Kidney (tissue), 14 donors: ENCODE results near the gene CGN. TPM values are rescaled to one million over a fixed set of nuclear protein-coding genes. Genes with fewer than 3 reads are reported as not detected.
A peak's percentile ranks its signal among the peaks of the same experiment; 100 is the strongest.

Source experiments
- DNase-seq, 5 donors: peaks; one replicate each; pipeline ENCODE4 v3.0.0-alpha.2; 2013 to 2020
- FAIRE-seq: peaks from 2 replicates; lab custom pipeline; 2012; peaks lifted over from hg19 to GRCh38; lab: Jason Lieb, UNC
- H3K27ac ChIP-seq, 2 donors: one replicate each; pipeline ENCODE4 v1.7.0; 2013; ENCODE audit warnings: low read depth in 2 of 2, low read length in 2 of 2, inconsistent platforms in 1 of 2
- H3K27me3 ChIP-seq: one replicate; pipeline ENCODE4 v1.7.1; 2013; ENCODE audit warnings: low read length, inconsistent platforms; ENCODE audit not compliant: control insufficient read depth, insufficient read depth
- H3K36me3 ChIP-seq, 3 donors: one replicate each; pipeline versions ENCODE4 v1.7.0 to v1.7.1; 2013; ENCODE audit warnings: low read length in 3 of 3, control low read depth in 1 of 3, inconsistent platforms in 1 of 3; ENCODE audit not compliant: insufficient read depth in 3 of 3, control insufficient read depth in 2 of 3
- H3K4me1 ChIP-seq, 3 donors: one replicate each; pipeline versions ENCODE4 v1.7.0 to v1.7.1; 2013; ENCODE audit warnings: low read length in 3 of 3, inconsistent platforms in 1 of 3, low read depth in 1 of 3; ENCODE audit not compliant: control insufficient read depth in 2 of 3, insufficient read depth in 2 of 3
- H3K4me3 ChIP-seq, 3 donors: one replicate each; pipeline versions ENCODE4 v1.7.0 to v1.8.1; 2013; ENCODE audit warnings: low read length in 3 of 3, control low read depth in 1 of 3, inconsistent platforms in 1 of 3
- H3K9ac ChIP-seq, 3 donors: one replicate each; pipeline versions ENCODE4 v1.7.0 to v1.7.1; 2013; ENCODE audit warnings: low read length in 3 of 3, control low read depth in 1 of 3, inconsistent platforms in 1 of 3
- H3K9me3 ChIP-seq, 3 donors: one replicate each; pipeline versions ENCODE4 v1.7.0 to v1.7.1; 2013; ENCODE audit warnings: low read length in 3 of 3, control low read depth in 1 of 3, inconsistent platforms in 1 of 3; ENCODE audit not compliant: control insufficient read depth in 2 of 3, insufficient read depth in 1 of 3
- intact Hi-C: fragments of 100-400 bp; cut with DNase I; formaldehyde crosslinking; loops from one replicate; pipeline ENCODE4 v1.11.1; 2022
- polyA plus RNA-seq: library from polyadenylated mRNA; stranded (reverse); fragments of 350-450 nt; fragmentation: Illumina TruSeq; extraction: RNeasy Lipid Tissue Mini Kit (QIAGEN cat#74804); gene quantifications from one replicate; pipeline ENCODE4 v1.2.3, GENCODE V29; 2014; ENCODE audit warnings: low read depth, low replicate concordance; ENCODE audit not compliant: insufficient read depth
- total RNA-seq: library from RNA; stranded (reverse); fragmentation: NEBNext Ultra II Directional; extraction: Animal tissue kit (Norgen Biotek cat#: 25700); gene quantifications from one replicate; pipeline ENCODE4 v1.2.1, GENCODE V29; 2021
- TF ChIP-seq, protein P1 (sequence below): IDR thresholded peaks from 3 replicates; pipeline ENCODE4 v1.5.1; 2012; ENCODE audit warnings: mild to moderate bottlenecking, moderate library complexity, borderline replicate concordance; ENCODE audit not compliant: insufficient read depth; ENCODE audit errors: extremely low read depth
- donor health status: control.
- donor health status: control.
- donor health status: control.
- donor health status: control.
- donor health status: control.
- donor health status: DM: yes; HTN: yes; CAD: no.
- donor health status: Normal renal cell carcinoma (clear cell type).

CGN gene
- total and polyA plus RNA-seq, 2 donors from 2014 or later = 24.0 to 41.6 TPM

DNA sequence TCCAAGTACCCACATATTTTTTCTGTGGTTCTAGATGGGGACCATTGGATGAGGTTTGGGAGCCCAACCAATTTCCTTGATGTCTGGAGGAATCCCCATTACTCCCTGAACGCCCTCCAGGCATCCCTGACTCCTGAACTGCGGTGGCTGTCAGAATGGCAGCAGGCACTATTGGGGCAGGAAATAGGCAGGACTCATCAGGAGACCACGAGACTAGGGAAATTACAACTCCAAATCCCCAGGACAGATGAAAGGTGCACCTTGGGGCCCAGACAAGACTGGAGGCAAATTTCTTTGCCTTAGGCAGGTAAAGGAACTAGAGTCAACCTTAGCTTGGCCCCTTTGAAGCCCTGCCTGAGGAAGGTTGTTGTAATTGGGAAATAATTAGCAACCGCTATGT lies 1.1 kb downstream of the CGN start:
- intact Hi-C loops = no loop called here
- no peaks in the 10 kb centered on the region for H3K9me3 ChIP-seq
- DNase-seq (peak in 2 of 5 donors; percentile 9 to 50), FAIRE-seq (no peak)
- H3K36me3 ChIP-seq = no peaks in the 10 kb centered on the region
- peak overlapping the region in 2 of 3 donors; percentile 67 to 72 for H3K4me3 ChIP-seq
- TF ChIP-seq, protein P1, sequence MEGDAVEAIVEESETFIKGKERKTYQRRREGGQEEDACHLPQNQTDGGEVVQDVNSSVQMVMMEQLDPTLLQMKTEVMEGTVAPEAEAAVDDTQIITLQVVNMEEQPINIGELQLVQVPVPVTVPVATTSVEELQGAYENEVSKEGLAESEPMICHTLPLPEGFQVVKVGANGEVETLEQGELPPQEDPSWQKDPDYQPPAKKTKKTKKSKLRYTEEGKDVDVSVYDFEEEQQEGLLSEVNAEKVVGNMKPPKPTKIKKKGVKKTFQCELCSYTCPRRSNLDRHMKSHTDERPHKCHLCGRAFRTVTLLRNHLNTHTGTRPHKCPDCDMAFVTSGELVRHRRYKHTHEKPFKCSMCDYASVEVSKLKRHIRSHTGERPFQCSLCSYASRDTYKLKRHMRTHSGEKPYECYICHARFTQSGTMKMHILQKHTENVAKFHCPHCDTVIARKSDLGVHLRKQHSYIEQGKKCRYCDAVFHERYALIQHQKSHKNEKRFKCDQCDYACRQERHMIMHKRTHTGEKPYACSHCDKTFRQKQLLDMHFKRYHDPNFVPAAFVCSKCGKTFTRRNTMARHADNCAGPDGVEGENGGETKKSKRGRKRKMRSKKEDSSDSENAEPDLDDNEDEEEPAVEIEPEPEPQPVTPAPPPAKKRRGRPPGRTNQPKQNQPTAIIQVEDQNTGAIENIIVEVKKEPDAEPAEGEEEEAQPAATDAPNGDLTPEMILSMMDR = no peak
- H3K27me3 ChIP-seq = peaks cover 6% of the 10 kb centered on the region
- H3K4me1 ChIP-seq = peaks cover 2 to 32% (median 13%) of the 10 kb centered on the region in 3 donors
- H3K9ac ChIP-seq = peak overlapping the region in 2 of 3 donors; percentile 81 to 89
- H3K27ac ChIP-seq = peak overlapping the region; percentile 80 to 86

DNA sequence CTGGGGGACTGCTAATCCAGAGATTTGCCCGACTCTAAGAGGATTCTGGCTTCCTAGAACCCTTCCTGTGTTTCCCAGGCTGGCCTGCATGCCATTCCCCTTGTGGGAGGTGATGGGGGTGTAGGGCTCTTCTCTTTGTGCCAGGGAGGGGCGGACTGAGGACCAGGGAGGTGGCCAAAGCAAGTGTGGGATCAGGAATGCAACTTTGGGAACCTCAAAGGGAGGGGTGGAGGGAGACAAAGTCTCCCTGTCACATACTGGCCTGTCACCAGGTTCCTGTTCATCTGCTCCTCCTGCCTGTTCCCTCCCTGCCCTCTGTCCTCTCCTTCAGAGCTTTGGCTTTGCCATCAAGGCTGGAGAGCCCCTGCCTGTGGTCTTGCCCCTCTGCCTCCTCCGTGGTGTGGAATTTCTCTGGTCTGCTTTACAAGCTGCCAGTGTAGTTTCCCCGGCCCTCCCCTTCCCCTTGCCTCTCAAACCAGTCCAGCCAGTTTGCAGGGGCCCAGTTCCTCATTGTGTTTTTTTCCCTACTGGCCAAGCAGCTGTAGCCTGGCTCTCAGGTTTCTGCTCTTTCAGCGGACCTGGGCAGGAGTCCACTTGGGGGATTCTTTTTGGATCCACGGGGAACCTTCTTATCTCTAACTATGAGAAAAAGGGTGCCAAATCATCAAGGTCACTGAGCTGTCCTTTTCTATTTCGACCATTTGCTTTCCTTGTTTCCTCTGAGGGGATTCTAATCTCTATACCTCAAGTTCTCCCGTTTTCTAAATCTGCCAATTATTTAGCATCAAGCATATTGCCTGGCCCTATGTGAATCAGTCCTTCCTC lies 1.8 kb downstream of the CGN start:
- Histone ChIP-seq H3K27me3 (peaks cover 6% of the 10 kb centered on the region), H3K36me3 (no peaks in the 10 kb centered on the region), H3K9me3 (no peaks in the 10 kb centered on the region), H3K9ac (peak overlapping the region in 2 of 3 donors; percentile 81 to 89), H3K27ac (peak overlapping the region; percentile 80 to 86), H3K4me3 (peak overlapping the region; percentile 44 to 72 (median 67)), H3K4me1 (peaks cover 2 to 32% (median 13%) of the 10 kb centered on the region in 3 donors)
- peak; percentile 77 to 83 (median 80) for DNase-seq
- no peak for FAIRE-seq
- TF ChIP-seq, protein P1 = no peak
- intact Hi-C loops = no loop called here

DNA sequence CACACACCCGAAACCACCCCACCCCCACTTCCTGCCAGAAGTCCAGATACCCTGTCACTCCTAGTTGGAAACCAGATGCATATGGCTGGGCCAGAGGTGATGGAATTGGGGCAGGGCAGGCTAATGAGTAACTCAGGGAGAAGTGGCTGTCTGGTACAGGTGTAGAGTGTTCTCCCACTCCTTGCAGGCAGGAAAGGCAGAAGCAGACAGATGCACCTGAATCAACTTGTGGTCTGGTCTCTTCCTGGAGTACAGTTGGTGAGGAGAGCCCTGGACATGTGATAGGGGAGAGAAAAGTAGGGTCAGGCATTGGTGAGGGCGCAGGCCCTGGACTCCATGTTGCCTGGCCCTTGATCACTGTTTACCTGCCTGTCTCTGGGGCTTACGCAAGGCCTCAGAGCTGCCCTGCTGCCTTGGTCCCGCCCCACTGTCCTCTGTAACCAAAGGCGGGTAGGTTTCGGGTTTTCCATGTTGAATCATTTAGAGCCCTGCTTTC lies 2.5 kb downstream of the CGN start:
- peak overlapping the region; percentile 80 to 86 for H3K27ac ChIP-seq
- H3K4me1 ChIP-seq = peaks cover 2 to 32% (median 13%) of the 10 kb centered on the region in 3 donors
- H3K27me3 ChIP-seq = peaks cover 6% of the 10 kb centered on the region
- intact Hi-C loops = no loop called here
- peak overlapping the region in 2 of 3 donors; percentile 31 to 72 for H3K4me3 ChIP-seq
- H3K9me3 ChIP-seq = no peaks in the 10 kb centered on the region
- no peak for FAIRE-seq
- TF ChIP-seq, protein P1 = no peak
- peak overlapping the region in 1 of 3 donors; percentile 89 for H3K9ac ChIP-seq
- peaks cover 0 to 1% (median 0%) of the 10 kb centered on the region in 3 donors for H3K36me3 ChIP-seq
- peak; percentile 69 to 90 (median 77) for DNase-seq
